ENCODE data around the gene KCNH1.
A peak's percentile ranks its signal among the peaks of the same experiment; 100 is the strongest.

KCNH1 gene

DNA sequence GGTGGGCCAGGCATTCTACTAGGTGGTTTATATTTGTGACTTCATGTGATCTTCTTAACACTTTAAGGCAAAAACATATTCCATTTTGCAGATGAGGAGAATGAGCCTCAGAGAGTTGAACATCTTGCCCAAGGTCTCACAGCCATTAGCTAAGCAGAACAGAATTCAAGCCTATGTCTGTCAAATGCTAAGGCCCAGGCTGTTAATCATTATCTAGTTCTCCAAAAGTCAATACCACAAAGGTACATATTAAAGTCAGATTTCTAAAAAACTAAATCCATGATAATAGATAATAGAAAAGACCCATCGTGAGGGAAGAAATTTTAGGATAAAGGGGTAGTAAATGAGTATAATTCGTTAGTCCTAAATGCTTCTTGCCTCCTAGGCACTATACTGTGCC lies 234.3 kb downstream of the KCNH1 start:
- no peak for DNase-seq
- intact Hi-C loops (cut with DNase I), result no loop called here

DNA sequence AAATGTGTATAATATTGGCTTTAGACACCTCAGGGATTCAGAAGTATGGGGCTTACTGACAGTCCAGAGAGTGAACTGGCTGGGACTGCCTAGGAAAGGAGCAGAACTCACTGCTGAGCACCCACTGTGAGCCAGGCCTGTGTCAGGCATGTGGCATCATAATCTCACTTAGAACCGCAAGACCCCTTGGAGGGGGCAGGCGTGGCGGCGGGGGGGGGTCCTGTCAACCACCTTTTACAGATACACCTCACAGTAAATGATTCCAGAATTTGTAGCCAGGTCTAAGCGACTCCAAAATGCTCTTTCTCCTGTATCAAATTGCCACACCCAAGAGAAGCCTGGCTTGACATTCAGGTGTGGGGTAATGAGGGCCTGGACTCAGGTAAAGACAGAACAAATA lies 235.5 kb downstream of the KCNH1 start:
- intact Hi-C loops (cut with DNase I), result no loop called here
- peak in 1 of 10 donors; percentile 56 for DNase-seq

DNA sequence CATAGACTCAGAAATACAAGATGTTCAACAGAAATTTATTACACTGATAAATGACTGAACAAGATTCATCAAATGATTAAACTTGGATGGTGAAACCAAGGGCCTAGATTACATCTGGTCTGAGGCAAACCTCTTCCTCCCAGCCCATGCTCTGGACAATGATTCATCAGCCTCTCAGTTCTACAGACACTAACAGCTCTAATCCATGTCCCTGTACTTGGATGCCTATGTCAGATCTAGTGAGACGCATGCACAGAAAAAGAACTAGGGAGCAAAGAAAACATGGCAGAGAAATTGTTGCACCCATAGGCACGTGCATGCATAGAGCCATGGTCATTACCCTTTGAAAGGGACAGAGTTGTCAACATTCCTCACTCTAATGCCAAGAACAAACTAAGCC lies 250.1 kb downstream of the KCNH1 start:
- no peak for DNase-seq
- intact Hi-C loops (cut with DNase I), result no loop called here

DNA sequence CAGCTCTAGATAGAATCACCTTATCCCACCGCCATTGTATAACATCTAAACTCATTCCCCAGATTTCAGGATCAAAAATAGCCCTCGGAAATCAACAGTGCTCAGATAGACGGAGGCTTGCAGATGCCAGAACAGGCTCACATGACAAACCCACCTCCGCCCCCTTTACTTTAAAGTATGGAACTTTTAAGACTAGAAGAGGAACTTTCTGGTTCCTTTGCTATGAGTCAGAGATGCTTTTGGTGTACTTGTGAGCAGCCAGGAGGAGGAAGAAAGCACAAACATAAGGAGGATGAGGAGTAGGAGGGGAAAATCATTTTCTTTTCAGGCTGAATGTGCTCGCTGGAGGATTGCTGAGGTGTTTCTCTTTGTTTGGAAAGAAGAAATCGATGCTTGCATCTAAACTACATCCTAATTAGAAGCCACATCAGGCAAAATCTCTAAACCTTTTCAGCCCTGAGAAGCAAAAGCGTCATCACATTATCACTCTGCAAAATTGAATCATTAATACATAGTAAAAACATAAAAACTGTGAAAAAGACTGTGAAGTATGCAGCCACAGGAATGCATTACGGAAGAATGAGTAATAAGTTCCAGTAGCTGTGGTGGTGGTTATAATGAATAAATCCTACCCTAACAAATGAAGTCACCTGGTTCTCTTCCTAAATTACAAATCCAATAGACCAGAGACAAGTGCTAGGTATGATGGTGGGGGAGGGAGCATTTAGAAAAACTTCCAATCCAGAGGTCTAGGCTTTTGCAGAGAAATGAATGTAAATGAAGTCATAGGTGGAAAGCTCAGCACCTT lies 251.3 kb downstream of the KCNH1 start:
- DNase-seq, result peak in 2 of 10 donors; percentile 38 to 56
- intact Hi-C loops (cut with DNase I), result no loop called here

DNA sequence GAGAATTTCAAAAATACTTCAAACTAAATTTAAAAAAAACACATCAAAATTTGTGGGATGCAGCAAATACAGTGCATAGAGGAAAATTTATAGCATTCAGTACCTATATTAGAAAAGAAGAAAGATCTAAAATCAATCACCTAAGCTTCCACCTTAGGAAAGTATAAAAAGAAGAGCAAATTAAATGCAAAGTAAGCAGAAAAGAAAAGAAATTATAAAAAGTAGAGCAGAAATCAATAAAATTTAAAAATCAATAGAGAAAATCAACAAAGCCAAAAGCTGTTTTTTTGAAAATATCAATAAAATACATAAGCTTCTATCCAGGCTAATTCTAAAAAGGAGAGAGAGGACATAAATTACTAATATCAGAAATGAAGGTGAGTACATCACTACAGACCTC lies 255.4 kb downstream of the KCNH1 start:
- DNase-seq, result no peak
- intact Hi-C loops (cut with DNase I), result no loop called here

DNA sequence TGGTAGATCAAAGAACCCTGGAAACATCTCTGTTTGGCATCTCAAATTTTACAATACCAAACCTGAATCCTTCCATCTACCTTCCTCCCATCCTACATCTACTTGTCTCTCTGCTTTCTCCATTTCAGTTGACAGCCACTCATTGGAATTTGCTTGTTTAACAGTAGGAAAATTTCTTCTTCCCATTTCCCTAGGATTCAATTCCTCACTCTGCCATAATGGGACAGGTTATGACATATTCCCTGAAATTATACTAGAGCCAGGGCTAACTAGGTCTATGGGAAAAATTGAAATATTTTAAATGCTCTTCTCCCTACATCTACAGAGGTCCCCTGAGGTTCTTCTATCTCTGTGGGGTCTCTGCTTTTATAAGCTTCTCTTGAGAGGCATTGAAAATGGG lies 257.7 kb downstream of the KCNH1 start:
- DNase-seq, result no peak
- intact Hi-C loops (cut with DNase I), result no loop called here

DNA sequence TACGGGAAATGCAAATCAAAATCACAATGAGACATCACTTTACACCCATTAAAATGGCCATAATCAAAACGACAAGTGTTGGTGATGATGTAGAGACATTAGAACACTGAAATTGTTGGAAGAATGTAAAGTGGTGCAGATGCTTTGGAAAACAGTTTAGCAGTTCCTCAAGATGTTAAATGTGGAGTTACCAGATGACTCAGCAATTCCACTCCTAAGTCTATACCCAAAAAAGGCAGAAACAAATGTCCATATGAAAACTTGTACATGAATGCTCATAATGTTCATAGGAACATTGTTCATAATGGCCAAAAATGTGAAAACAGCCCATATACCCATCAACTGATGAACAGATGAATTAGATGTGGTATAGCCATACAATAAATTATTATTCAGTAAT lies 267.4 kb downstream of the KCNH1 start:
- no peak for DNase-seq
- intact Hi-C loops (cut with DNase I), result no loop called here

DNA sequence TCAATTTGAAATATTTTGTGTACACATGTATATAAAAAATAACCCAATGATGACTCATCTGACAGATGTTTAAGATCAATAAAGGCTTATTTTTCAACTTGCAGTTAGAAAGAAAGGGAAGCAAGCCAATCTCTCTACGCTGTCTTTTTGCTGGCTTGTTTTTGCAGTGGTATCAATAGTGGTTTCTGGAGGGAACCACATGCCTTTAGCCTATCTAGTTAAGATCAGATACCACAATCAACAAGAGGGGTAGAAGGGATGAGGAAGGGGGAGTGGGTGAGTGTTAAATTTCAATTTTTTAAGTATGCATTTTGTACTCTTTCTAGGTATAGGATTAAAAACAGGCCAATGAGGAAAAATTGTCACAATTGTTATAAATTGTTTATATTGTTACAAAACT lies 276.2 kb downstream of the KCNH1 start:
- intact Hi-C loops (cut with DNase I), result loop anchor here (10.0 kb wide), 1 partner anchor 277 kb away; the partner anchor contains the start of gene KCNH1
- DNase-seq, result no peak

DNA sequence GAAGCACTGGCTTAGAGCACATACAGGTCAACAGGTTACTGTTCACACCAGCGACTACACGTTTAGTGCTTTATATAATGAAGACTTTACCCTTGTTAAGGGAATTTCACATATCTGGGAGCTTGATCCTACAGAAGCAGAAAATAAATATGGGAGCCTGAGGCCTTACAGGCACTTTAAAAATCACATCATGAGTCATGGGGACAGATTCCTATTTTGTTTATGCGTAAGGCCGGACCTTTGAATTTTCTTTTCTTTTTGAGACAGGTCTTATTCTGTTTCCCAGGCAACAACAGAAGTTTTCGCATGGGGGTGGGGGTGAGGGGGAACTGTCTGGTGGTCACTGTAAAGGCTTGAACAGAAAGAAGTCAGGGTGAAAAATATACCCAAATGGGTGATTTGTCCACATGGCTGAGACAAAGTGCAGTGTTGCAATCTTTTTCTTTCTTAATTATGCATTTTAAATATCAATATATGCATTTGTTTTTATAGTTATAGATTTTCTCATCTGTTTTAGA lies 276.7 kb downstream of the KCNH1 start:
- intact Hi-C loops (cut with DNase I), result loop anchor here (10.0 kb wide), 1 partner anchor 278 kb away; the partner anchor contains the start of gene KCNH1
- no peak for DNase-seq

DNA sequence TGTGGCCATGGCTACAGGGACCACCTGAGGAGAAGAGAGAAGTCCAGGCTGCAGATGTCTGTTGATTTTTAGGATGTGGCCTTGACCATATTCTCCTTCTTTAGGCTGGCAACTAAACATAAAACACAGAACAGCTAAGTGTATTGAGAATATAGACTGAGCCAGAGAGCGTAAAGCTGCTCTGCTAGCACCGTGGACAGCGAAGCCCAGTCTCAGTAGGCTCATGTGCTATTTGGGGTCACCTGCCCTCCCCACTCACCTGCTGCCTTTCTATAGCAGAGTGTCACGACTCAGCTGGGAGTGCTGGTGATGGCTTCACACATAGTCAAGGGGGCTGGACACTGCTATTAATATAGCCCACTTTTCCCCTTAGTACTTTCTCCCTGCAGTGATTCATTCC lies 278.5 kb downstream of the KCNH1 start:
- intact Hi-C loops (cut with DNase I), result loop anchor here (10.0 kb wide), 1 partner anchor 279 kb away; the partner anchor contains the start of gene KCNH1
- no peak for DNase-seq

DNA sequence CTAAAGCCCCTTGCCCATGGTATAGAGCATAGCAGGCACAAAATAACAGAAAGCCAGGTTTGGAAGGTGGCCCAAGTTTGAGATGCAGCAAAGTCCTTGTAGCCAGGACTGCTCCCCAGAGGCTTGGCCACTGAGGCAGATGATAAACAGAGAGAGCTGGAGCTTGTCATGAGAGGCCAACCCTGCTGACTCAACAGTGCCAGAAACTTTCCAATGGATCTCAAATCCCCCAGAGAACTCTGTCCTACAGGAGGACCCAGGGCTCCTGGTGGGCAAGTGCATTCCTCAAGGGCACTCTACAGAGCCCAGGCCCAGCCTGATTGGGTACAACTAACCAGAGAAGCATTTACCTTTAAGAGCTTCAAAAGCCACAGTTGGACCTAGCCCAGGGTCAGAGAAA lies 280.7 kb downstream of the KCNH1 start:
- DNase-seq, result no peak
- intact Hi-C loops (cut with DNase I), result loop anchor here (5.0 to 10.0 kb wide), 3 partner anchors 231 to 282 kb away; partner anchors contain the start of gene KCNH1

DNA sequence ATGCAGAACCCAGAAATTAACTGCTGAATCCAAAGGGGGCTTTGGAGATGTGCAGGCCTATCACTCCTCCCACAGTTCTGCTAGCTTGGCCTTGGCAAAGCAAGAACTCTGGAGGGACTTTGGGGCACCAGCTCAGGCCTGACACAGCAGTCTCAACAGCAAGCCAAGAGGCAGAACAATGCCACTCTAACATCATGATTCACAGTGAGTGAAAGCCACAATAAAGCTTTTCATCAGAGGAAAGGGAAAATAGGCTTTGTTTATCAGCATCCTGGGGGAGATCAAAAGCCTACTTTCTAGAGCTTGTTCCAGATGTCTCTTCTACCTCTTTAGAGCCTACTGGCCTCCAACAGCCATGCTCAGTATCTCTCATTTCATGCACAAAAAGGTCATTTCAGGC lies 283.4 kb downstream of the KCNH1 start:
- intact Hi-C loops (cut with DNase I), result loop anchor here (5.0 to 10.0 kb wide), 3 partner anchors 228 to 284 kb away; partner anchors contain the start of gene KCNH1
- peak; percentile 44 to 95 (median 68) for DNase-seq

DNA sequence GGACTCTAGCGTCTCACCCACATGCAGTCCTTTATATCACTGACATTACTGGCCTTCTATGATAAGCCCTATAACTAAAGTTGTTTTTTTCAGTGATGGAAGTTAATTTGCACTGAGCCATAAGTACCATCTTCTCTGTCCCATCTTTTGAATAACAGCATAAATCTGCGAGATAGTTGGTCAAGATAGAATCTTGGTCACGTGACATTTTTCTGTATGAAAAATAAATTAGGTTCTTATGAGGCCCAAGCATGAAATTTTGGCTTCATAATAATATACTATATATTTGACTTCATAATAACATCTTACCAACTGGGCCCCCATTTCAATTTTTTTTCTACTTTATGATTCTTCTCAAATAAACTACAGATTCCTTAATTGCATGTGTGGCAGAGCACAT lies 285.5 kb downstream of the KCNH1 start:
- intact Hi-C loops (cut with DNase I), result no loop called here
- DNase-seq, result no peak

DNA sequence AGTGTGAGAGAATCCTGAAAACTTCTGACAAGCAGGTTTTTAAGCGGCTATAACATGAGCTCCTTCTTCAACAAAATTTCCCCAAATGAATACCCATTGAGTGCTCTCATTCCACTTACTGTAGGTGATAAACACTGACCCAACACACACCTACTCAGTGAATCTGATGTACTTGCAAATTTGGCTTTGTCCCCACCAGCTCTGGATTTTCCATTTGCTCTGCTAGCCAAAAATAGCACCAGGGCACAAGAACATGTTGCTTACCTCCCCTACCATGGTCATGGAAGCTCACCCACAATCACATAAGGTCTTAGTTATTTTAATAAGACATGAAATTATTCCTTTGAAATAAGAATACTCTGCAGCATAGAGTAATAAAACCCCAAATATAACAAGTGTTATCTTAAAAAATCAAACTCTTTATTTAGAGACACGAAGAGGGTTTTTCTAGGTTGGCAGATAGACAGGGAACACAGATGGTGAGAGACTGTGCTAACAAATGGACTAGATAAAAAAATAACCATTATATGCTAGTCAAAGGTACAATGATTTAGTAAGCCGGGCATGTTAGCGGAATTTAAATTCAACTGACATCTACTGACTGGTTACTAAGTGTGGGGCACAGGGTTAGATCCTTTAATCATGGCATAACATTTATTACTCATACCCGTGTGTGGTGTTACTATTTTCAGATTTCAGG lies 291.9 kb downstream of the KCNH1 start:
- intact Hi-C loops (cut with DNase I), result no loop called here
- no peak for DNase-seq

DNA sequence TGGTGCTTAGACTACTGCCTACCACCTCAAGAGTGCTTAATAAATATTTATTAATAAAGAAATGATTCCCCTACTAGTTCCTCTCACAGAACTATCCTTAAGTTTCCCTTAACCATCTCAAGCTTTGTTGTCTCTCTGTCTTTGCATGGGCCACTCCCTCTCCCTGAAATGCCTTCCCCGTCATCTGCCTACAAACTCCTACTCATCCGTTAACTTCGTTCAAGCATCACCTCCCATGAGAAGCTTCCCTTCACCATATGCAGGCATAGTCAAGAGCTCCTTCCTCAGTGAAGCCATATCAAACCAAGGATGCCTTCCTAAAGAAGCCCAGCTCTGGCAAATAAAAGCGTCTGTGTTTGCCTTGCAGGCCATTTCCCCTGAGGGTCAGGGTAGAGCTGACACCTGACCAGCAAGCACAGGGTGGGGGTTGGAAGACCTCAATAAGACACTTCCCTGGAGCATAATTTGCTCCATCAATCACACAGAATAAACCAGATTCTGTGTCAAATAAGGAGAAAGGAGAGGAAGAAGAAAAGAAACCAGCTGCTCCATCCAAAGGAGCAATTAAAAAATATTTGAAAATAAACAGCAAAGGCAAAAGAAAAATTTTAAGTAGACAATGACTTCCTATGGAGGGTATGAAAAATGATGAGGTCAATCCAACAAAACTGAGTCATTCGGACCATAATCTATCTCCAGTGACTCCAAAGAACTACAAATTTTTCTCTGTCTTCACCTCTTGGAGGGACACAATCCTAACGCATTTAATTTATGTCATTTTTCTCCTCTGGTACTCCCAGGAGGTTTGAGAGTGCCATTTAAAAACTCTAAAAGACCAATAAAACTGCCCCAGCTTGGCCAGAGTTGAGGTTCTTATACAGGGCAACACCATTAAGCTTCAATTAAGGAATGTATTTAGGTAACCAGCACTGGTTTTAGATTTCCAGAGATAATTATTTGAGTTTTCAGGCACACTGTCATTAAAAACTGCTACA lies 303.6 kb downstream of the KCNH1 start:
- no peak for DNase-seq
- intact Hi-C loops (cut with DNase I), result no loop called here

DNA sequence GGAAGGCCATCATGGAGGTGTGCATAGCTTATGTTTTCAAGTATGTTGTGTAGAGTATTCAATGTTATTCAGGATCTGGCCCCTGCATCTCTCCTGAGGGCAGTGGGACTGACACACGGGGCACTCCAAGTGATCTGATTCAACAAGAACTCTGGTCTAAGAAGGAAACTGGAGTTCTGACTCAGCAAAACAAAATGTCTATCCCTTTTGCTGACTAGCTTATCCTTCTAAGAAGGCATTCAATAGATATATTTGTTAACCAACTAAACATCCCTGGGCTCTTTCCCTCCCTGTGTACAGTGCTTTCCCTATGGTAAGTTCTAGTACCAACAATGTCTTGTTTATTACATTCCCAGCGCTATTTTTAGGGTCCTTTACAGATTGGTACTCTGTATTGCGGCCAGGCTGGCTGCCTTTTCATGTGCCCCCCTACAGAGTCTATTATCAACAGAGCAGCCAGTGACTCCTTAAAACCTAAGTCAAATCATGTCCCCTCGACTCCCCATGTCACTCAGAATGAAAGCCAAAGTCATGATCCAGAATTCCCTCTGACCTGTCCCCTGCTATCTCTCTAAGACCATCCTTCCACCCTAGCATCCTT lies 304.9 kb downstream of the KCNH1 start:
- no peak for DNase-seq
- intact Hi-C loops (cut with DNase I), result no loop called here

DNA sequence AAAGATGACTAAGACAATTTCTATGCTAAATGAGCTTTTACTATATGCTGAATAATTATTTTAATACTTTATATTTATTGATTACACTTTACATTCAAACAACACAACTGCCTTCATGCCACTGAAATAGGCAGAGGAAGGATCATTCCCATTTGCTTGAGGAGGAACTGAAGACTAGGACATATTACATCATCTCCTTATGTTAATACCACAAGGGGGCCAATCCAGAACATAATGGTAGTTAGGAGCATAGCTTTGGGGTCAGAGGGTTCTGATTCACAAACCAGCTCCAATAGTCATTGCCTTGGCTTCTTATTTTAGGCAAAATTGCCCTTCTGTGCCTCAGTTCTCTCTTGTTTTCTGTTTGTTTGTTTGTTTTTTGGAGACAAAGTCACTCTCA lies 306.5 kb downstream of the KCNH1 start:
- intact Hi-C loops (cut with DNase I), result no loop called here
- DNase-seq, result no peak

DNA sequence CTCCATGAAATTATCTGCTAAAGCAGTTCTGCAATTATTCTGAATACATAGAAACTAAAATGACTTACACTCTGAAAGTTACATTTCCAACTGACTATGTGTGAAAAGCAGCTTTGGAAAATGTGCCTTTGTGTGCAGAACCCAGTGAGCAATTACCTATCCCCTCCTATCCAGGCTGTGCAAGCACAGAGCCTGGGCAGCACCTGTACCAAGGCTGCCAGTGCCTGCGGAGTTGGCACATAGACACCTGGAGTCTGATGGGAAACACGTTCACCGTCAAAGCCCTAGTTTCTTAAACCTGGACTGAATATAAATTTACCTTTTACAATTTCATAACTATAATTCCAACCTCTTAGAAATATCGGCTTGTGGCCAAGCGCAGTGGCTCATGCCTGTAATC lies 307.3 kb downstream of the KCNH1 start:
- intact Hi-C loops (cut with DNase I), result no loop called here

DNA sequence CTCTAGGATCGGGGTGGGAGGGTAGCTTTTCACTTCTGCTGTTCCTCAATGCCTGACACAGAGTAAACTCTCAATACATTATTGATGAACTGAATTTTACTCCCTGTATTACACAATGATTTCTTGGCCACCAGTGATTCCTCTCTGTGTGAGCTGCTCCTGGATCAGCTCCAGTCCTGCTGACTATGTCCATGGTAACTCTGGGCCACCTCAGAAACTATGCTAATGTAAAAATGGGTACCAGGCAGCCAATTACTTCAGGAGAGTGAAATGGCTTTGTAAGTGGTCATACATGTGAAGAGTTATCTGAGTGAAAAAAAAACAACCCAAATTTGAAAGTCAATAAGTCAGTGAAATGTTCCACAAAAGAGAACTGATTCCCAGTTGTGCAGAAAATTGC lies 311.0 kb downstream of the KCNH1 start:
- intact Hi-C loops (cut with DNase I), result no loop called here
- no peak for DNase-seq

More for the DNA sequence above, 307.3 kb downstream of the KCNH1 start:
- no peak for DNase-seq

DNA sequence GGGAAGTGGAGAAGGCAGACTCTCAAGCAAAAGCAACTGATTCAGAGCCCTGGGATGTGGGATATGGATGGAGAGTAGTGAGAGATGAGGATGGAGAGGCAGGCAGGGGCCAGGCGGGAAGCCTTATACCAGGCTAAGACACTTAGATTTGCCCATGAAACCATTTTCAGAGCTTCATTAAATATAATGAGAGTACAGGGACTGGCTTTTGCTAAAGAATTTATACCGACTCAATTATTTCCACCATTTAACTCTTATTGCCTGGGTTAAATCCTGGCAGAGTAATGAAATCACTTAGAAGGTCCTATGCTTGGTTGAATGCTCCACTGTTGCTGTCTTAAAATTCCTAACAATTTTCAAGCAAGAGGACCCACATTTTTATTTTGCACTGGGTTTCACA lies 311.7 kb downstream of the KCNH1 start:
- no peak for DNase-seq
- intact Hi-C loops (cut with DNase I), result no loop called here

Measured in posterior cingulate gyrus (tissue), 11 donors.